ENCODE results near the gene HMGXB3. TPM values are rescaled to one million over a fixed set of nuclear protein-coding genes. Genes with fewer than 3 reads are reported as not detected.

HMGXB3 gene
- total and polyA plus RNA-seq, 5 experiments from 2014 or later: 4.6 to 36.5 (median 13.1) TPM

DNA sequence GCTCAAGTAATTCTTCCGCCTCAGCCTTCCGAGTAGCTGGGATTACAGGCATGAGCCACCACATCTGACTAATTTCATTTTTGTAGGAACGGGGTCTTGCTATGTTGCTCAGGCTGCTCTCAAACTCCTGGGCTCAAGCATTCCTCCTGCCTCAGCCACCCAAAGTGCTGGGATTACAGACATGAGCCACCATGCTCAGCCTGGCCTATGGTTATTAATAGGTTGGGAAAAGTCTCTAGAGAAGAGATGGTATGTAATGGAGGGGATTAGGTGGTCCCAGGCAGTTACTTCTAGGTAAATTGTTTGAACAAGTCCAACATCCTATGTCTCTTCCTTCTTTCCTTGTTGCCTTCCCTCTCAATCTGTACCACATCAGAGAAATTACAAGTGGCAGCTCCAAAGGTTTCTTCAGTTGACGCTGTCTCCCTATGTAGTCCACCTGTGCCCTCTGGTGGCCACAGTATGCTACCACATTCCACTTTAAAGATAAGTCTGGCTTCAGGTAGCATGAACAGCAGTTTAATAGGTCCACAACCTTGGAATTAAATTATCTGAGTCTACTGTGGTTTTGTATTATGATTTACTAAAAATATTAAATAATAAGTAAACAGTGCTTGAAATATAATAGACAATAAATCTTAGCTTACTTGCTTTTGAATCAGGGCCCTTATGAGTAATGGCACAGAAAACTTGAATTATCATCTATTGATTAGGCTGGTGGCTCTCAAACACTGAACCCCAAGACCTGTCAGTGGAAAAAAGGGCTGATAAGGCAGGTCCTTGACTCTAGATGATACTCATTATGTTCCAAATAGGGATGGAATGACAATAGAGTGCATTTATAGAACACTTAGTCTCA, 9.8 kb upstream of the HMGXB3 start:
- peak; percentile 82 to 85 for ATAC-seq
- H3K9me3 Mint-ChIP-seq: no peaks in the 10 kb centered on the region
- peak; percentile 39 to 84 (median 58) for DNase-seq
- no peak overlapping the region for H3K27ac Mint-ChIP-seq
- POLR2A ChIA-PET: interaction anchor here (1.0 kb wide), 1 partner anchor 10 kb away, joined by 5 read pairs; the partner anchor contains the start of genes HMGXB3 and TIGD6
- H3K36me3 Mint-ChIP-seq: peaks cover 0 to 9% (median 0%) of the 10 kb centered on the region in 3 donors
- no peak overlapping the region for H3K4me3 Mint-ChIP-seq
- no peaks in the 10 kb centered on the region for H3K27me3 Mint-ChIP-seq
- peaks cover 0 to 2% (median 0%) of the 10 kb centered on the region in 4 donors for H3K4me1 Mint-ChIP-seq

DNA sequence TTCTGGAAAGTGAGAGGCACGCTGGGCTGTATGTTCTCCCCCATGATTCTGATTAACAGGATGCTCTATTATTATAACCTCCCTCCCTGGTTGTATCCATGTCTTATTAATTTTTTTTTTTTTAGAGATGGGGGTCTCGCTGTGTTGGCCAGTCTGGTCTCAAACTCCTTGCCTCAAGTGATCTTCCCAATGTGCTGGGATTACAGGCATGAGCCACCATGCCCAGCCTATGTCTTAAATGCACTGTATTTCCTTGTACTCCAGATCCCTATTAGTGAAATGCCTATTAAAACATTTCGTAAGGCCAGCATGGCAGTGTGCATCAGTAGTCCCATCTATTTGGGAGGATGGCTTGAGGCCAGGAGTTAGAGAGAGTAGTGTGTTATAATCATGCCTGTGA, 7.1 kb upstream of the HMGXB3 start:
- Mint-ChIP-seq H3K4me3 (no peak overlapping the region), H3K9me3 (no peaks in the 10 kb centered on the region), H3K4me1 (peaks cover 0 to 2% (median under 1%) of the 10 kb centered on the region in 4 donors), H3K27me3 (no peaks in the 10 kb centered on the region), H3K27ac (peak overlapping the region in 1 of 10 donors; percentile 51), H3K36me3 (peaks cover 0 to 16% (median 2%) of the 10 kb centered on the region in 3 donors)
- POLR2A ChIA-PET: interaction anchor here (0.5 to 0.6 kb wide), 2 partner anchors 43 to 459 kb away, joined by 3 to 4 read pairs; no protein-coding TSS in a partner anchor
- ATAC-seq (no peak), DNase-seq (no peak)

DNA sequence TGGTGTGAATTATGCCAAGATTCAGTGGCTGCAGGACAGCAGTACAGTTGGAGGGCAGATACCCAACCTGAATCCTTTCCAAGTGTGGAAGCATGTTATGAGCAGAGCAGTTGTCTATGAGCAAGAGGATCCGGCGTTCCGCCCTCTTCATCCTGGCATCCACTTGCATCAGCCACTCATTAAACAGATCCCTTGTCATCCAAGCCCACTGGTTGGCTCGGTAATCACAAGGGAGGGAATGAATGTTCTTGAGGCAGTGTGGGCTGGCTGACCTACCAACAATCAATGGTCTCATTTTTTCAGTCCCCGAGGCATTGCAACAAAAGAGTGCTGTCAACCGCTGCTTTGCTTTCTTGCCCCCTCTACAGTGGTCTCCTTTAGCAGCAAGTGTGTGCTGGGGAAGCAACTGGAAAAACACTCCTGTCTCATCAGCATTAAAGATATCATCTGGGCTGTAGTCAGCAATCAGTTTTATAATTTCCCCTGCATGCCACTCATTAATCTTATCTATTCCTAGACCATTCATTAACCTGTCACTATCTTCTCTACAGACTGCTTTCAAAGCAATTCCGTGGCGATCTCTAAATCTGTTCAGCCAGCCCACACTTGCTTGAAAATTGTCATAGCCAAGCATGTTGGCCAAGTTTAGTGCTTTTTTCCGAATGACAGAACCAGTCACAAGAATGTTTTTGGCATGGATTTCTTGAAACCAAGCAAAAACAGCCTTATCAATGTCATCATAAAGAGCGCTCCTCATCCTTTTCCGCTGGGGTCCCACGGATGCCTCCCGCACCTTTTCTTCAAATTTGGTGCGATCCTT, 4.9 kb upstream of the HMGXB3 start:
- ATAC-seq (no peak), DNase-seq (no peak)
- peaks cover 0 to 16% (median 2%) of the 10 kb centered on the region in 3 donors for H3K36me3 Mint-ChIP-seq
- H3K4me1 Mint-ChIP-seq: peaks cover 13 to 20% (median 14%) of the 10 kb centered on the region in 4 donors
- no peaks in the 10 kb centered on the region for H3K27me3 Mint-ChIP-seq
- no peak overlapping the region for H3K4me3 Mint-ChIP-seq
- no peaks in the 10 kb centered on the region for H3K9me3 Mint-ChIP-seq
- peak overlapping the region in 2 of 10 donors; percentile 60 to 80 for H3K27ac Mint-ChIP-seq
- POLR2A ChIA-PET: no interaction called here

DNA sequence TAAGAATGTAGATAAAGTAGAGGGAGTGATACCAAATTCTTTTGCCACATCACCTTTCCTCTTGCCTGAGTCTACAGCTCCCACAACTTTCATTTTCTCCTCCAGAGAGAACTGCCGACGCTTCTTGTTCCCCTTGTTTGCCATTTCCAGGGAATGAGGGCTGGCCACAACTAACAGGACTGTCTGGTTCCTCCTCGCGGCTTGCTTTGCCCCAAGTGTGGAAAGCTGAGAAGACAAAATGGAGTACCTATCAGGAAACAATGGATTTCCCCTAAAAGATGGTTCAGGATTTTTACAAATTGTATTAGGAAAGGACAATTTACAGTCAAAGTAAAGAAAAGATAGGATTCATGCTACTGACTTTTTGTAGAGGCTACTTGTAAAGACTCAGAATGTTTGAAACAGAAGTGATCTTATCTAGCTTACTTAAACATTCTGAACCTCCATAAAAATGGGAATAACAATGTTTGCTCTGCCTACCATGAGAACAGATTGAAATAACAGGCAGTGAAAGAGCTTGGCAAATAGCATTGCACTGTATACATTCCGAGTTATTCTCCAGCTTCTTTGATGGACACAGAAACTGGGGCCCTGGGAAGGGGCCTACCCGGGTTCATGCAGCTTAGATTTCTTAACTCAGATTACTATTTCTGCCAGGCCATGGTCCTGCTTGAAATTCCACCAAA, 4.2 kb upstream of the HMGXB3 start:
- Mint-ChIP-seq H3K36me3 (peaks cover 0 to 16% (median 2%) of the 10 kb centered on the region in 3 donors), H3K4me1 (peaks cover 13 to 20% (median 15%) of the 10 kb centered on the region in 4 donors), H3K27ac (peak overlapping the region in 2 of 10 donors; percentile 60 to 80), H3K9me3 (no peaks in the 10 kb centered on the region), H3K4me3 (no peak overlapping the region), H3K27me3 (no peaks in the 10 kb centered on the region)
- no peak for DNase-seq
- ATAC-seq: no peak
- POLR2A ChIA-PET: no interaction called here

DNA sequence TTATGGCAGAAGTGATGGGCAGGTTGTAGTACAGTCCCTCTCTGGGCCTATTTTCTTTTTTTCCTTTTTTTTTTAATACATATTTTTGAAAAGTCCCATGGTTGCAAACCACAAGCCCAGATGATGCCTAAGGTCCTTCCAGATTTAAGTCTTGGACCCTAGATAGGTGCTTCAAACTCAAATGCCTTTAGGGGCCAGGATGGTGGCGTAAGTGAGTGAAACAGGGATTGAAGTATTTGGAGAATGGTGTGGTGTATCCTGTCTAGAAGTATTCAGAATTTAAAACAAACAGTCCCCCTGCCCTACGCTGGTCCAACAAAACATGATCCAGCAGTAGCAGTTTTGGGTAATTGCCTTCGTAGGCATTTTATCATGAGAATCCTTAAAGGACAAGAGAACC, 2.3 kb upstream of the HMGXB3 start:
- peaks cover 0 to 19% (median 2%) of the 10 kb centered on the region in 3 donors for H3K36me3 Mint-ChIP-seq
- ATAC-seq (no peak), DNase-seq (no peak)
- H3K4me3 Mint-ChIP-seq: peak overlapping the region in 3 of 10 donors; percentile 1 to 75 (median 18)
- peaks cover 22 to 40% (median 32%) of the 10 kb centered on the region in 4 donors for H3K4me1 Mint-ChIP-seq
- POLR2A ChIA-PET: interaction anchor here (0.6 kb wide), 1 partner anchor 38 kb away, joined by 3 read pairs; the partner anchor contains the start of gene SLC26A2
- peak overlapping the region in 2 of 10 donors; percentile 32 to 84 for H3K27ac Mint-ChIP-seq
- H3K27me3 Mint-ChIP-seq: no peaks in the 10 kb centered on the region
- no peaks in the 10 kb centered on the region for H3K9me3 Mint-ChIP-seq

DNA sequence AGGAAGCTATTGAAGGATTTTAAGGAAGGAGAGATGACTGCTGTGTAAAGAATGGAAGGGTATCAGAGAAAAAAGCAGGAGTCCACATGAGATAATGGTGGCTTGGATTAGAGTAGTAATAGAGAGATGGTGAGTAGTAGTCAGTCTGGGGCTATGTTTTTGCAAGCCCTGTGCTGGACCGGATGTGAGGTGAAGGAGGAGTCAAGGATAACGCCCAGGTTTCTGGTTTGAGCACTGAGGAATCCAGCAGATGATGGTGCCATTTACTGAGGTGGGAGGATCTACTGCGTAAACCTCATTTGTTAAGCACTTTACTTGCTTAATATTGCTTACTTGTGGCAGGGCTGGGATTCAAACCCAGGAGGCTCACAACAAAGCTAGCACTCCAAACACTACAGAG, 1.2 kb upstream of the HMGXB3 start:
- Mint-ChIP-seq H3K4me3 (peak overlapping the region; percentile 75 to 98 (median 90)), H3K36me3 (peaks cover 0 to 27% (median 6%) of the 10 kb centered on the region in 3 donors), H3K27ac (peak overlapping the region; percentile 84 to 96 (median 92)), H3K9me3 (no peaks in the 10 kb centered on the region), H3K27me3 (no peaks in the 10 kb centered on the region), H3K4me1 (peaks cover 24 to 40% (median 39%) of the 10 kb centered on the region in 4 donors)
- ATAC-seq (no peak), DNase-seq (no peak)
- POLR2A ChIA-PET: interaction anchor here (1.4 to 1.6 kb wide), 3 partner anchors 39 to 269 kb away, joined by 5 to 11 read pairs (median 6); partner anchors contain the start of genes PPARGC1B and SLC26A2

DNA sequence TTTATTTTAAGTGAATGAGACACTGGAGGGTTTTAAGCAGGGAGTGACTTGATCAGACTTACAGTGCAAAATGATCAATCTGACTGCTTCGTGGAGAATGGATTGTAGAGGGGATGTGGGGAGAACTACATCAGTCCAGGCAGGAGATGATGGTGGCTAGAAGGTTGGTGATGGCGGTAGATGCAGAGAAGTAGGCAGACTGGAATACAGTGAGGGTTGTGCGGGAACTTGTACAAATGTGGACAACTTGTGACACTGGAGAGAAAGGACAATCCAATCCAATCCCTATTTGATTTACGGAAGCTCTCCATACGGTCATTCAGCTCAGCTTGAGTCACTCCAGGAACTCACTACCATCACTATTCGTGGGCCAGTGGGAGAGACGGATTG, 678 bp upstream of the HMGXB3 start:
- Mint-ChIP-seq H3K27ac (peak overlapping the region; percentile 84 to 96 (median 92)), H3K36me3 (peaks cover 0 to 32% (median 8%) of the 10 kb centered on the region in 3 donors), H3K9me3 (no peaks in the 10 kb centered on the region), H3K4me3 (peak overlapping the region; percentile 75 to 98 (median 90)), H3K27me3 (no peaks in the 10 kb centered on the region), H3K4me1 (peaks cover 26 to 42% (median 40%) of the 10 kb centered on the region in 4 donors)
- POLR2A ChIA-PET: interaction anchor here (0.6 to 1.8 kb wide), 8 partner anchors 8 to 450 kb away, joined by 3 to 11 read pairs (median 6); partner anchors contain the start of genes PPARGC1B, RPS14 and SLC26A2
- no peak for ATAC-seq
- DNase-seq: no peak

DNA sequence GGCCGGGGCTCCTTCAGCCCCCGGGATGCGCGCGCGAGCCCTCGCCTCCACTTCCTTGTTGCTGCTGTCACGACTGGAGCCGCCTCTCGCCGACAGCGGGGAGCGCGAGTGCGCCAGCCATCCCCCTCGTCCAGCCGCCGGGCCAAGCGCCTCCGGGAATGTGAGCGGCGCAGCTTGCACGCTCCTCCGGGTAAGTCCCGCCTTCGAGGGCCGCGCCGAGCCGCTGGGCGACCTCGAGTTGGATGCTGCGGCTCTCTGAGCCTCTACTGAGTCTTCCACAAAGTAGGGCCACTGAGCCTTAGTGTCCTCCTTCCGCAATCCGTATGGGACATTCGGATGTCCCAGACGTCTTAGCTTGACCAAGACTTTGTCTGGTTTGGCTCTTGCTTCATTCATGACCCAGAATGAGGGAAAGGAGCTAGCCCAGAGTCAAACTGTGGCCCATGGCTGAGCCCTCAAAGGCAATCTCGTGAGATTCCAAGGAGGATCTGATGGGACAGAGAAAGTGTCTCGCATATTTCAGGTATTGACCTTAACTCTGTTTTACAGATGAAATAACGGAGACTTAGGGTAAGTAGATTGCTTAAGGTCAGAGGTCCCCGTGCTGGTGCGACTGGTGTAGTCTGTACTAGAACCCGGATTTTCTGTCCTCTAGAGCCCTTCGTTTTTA, 586 bp downstream of the HMGXB3 start:
- Mint-ChIP-seq H3K9me3 (no peaks in the 10 kb centered on the region), H3K27me3 (no peaks in the 10 kb centered on the region)

DNA sequence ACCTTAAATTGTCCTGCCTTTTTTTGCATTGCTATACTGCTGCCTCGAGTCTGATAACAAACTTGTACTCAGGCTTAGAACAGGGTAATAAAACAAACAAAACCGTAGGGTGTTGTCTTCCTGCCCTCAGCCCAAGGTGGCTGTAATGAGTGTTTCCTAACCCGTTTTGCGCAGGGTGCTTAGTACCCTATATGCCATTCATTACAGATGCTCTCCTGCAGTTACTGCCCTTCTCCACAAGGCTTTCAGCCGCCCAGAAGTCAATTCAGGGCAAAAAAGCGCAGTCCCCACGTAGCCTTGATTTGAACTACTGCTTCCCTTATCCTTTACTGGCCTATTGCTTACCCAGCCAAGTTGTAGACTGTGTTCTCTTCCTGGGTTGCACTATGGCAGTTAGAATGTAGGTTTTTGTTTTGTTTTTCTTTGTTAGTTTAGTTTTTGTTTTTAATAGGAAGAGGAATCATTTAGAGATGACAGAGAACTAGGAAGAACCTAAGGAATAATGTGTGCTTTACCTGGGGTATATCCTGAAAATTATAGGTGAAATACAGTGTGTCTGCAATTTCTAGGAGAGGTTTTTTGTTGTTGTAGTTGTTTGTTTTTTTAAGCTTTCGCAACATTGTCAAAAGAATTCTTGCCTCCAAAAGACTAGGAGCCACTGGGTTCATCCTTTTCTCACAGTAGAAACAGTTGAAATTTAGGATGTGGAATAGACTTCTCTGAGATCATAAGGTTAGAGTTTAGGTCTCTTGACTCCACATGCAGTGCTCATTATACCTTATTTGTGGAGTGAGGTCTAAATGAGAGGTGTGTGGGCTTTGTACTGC, 1.3 kb downstream of the HMGXB3 start:
- Mint-ChIP-seq H3K9me3 (no peaks in the 10 kb centered on the region), H3K27me3 (no peaks in the 10 kb centered on the region), H3K27ac (peak overlapping the region; percentile 84 to 98 (median 94)), H3K4me1 (peaks cover 28 to 50% (median 44%) of the 10 kb centered on the region in 4 donors), H3K4me3 (peak overlapping the region; percentile 75 to 98 (median 92)), H3K36me3 (peaks cover 0 to 35% (median 8%) of the 10 kb centered on the region in 3 donors)
- ATAC-seq (peak; percentile 63 to 74), DNase-seq (peak; percentile 26 to 72 (median 56))
- POLR2A ChIA-PET: interaction anchor here (0.6 to 1.8 kb wide), 5 partner anchors 10 to 1619 kb away, joined by 3 to 7 read pairs (median 3); partner anchors contain the start of gene RPS14

More for the DNA sequence above, 586 bp downstream of the HMGXB3 start:
- Mint-ChIP-seq H3K4me1 (peaks cover 28 to 48% (median 42%) of the 10 kb centered on the region in 4 donors), H3K4me3 (peak overlapping the region; percentile 75 to 98 (median 92)), H3K27ac (peak overlapping the region; percentile 84 to 98 (median 94)), H3K36me3 (peaks cover 0 to 31% (median 10%) of the 10 kb centered on the region in 3 donors)
- DNase-seq (peak in 5 of 10 donors; percentile 1 to 36 (median 31)), ATAC-seq (peak; percentile 10 to 19)
- POLR2A ChIA-PET: interaction anchor here (0.6 to 1.8 kb wide), 9 partner anchors 10 to 1619 kb away, joined by 3 to 11 read pairs (median 5); partner anchors contain the start of genes GRPEL2, PPARGC1B, RPS14 and SLC26A2

DNA sequence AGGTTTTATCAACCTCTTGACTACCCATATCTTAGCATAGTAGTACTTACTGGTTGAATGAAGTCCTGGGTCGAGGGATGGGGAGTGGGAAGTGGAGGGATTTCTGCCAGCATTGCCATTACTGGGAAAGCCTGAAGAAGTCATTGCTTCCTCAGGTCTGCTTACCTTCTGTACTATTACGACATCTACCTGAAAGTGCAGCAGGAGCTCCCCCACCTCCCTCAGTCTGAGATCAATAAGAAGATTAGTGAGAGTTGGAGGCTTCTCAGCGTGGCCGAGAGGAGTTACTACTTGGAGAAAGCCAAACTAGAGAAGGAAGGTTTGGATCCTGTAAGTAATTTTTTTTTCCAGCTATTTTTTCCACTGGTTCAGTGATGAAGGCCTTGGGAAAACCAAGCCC, 5.8 kb downstream of the HMGXB3 start:
- POLR2A ChIA-PET: no interaction called here
- Mint-ChIP-seq H3K36me3 (peaks cover 0 to 74% (median 13%) of the 10 kb centered on the region in 3 donors), H3K27me3 (no peaks in the 10 kb centered on the region), H3K4me3 (no peak overlapping the region), H3K9me3 (no peaks in the 10 kb centered on the region), H3K4me1 (peaks cover 14 to 49% (median 33%) of the 10 kb centered on the region in 4 donors), H3K27ac (peak overlapping the region in 2 of 10 donors; percentile 10 to 63)
- no peak for ATAC-seq
- no peak for DNase-seq

Measured in naive thymus-derived CD8-positive, alpha-beta T cell (primary cell).